ENCODE measurements around the gene C3AR1. TPM values are rescaled to one million over a fixed set of nuclear protein-coding genes. Genes with fewer than 3 reads are reported as not detected.
A peak's percentile ranks its signal among the peaks of the same experiment; 100 is the strongest.

The C3AR1 gene
- polyA plus RNA-seq, 2 of the 4 experiments (the other 2 are of a cell fraction), result not detected

DNA sequence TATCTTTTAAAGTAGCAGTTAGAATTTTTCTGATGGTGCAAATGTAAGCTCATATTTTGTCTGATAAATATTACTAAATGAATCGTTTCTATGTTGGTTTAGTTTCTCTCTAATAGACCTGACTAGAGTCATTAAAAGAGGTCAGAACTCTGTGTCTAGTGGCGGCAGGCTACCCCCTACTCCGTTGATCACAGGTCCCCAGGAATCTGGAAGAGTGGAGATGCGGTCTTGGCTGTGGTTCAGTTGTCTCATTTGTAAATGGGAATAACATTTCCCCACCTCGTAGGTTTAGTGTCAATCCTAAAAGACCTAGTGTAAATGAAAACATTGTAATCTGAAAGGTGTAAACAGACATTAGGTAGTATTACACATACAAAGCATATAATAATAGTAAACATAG lies 38.3 kb downstream of the C3AR1 start:
- H3K4me1 ChIP-seq, result peaks cover 12% of the 10 kb centered on the region; the same call in 2 of the 3 replicates
- H3K4me3 ChIP-seq, result peak overlapping the region; percentile 73
- no peak for ATAC-seq
- 53% methylated on average over 5 of the region's 5 CpGs for WGBS (ENCODE audit: missing lambda C conversion rate)
- no peak for FAIRE-seq
- no peaks in the 10 kb centered on the region for H3K9me3 ChIP-seq
- POLR2A ChIA-PET, result interaction anchor here (0.8 to 1.3 kb wide), 7 partner anchors 10 to 1084 kb away, joined by 3 to 6 read pairs (median 4); partner anchors contain the start of gene RNU7-1
- no peak for DNase-seq (ENCODE audit: low read depth in 1 of 2, low spot score in 1 of 2)
- CTCF ChIA-PET, result interaction anchor here (1.3 to 1.7 kb wide), 3 partner anchors 18 to 168 kb away, joined by 3 to 10 read pairs (median 4); no protein-coding TSS in a partner anchor
- TF ChIP-seq, protein P1, sequence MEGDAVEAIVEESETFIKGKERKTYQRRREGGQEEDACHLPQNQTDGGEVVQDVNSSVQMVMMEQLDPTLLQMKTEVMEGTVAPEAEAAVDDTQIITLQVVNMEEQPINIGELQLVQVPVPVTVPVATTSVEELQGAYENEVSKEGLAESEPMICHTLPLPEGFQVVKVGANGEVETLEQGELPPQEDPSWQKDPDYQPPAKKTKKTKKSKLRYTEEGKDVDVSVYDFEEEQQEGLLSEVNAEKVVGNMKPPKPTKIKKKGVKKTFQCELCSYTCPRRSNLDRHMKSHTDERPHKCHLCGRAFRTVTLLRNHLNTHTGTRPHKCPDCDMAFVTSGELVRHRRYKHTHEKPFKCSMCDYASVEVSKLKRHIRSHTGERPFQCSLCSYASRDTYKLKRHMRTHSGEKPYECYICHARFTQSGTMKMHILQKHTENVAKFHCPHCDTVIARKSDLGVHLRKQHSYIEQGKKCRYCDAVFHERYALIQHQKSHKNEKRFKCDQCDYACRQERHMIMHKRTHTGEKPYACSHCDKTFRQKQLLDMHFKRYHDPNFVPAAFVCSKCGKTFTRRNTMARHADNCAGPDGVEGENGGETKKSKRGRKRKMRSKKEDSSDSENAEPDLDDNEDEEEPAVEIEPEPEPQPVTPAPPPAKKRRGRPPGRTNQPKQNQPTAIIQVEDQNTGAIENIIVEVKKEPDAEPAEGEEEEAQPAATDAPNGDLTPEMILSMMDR (IDR thresholded peaks at IDR 0.05), result no peak
- TF ChIP-seq FOXS1 (CRISPR knock-in tag; IDR thresholded peaks at IDR 0.05) (no peak), HOXA7 (CRISPR knock-in tag; IDR thresholded peaks at IDR 0.05) (no peak), GATA3 (IDR thresholded peaks at IDR 0.05; ENCODE audit: borderline replicate concordance) (no peak), NPAS2 (CRISPR knock-in tag; IDR thresholded peaks at IDR 0.05; ENCODE audit: borderline replicate concordance) (no peak), TP53 (CRISPR knock-in tag; IDR thresholded peaks at IDR 0.05) (no peak), HEYL (CRISPR knock-in tag; IDR thresholded peaks at IDR 0.05) (no peak), KDM1A (IDR thresholded peaks at IDR 0.05; ENCODE audit: low read depth) (no peak), RARB (CRISPR knock-in tag; IDR thresholded peaks at IDR 0.05) (no peak), RAD21 (conservative IDR thresholded peaks at IDR 0.05 in 1 of 2, IDR thresholded peaks at IDR 0.05 in 1 of 2) (no peak), HDAC2 (IDR thresholded peaks at IDR 0.05) (no peak), ZC3H11A (IDR thresholded peaks at IDR 0.05) (no peak), CEBPB (IDR thresholded peaks at IDR 0.05) (no peak), ZSCAN20 (CRISPR knock-in tag; IDR thresholded peaks at IDR 0.05) (no peak), RNF2 (IDR thresholded peaks at IDR 0.05; ENCODE audit: borderline replicate concordance, low read depth) (no peak)
- TF ChIP-seq, protein P2, sequence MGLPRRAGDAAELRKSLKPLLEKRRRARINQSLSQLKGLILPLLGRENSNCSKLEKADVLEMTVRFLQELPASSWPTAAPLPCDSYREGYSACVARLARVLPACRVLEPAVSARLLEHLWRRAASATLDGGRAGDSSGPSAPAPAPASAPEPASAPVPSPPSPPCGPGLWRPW (IDR thresholded peaks at IDR 0.05), result no peak
- TF ChIP-seq, protein P3, sequence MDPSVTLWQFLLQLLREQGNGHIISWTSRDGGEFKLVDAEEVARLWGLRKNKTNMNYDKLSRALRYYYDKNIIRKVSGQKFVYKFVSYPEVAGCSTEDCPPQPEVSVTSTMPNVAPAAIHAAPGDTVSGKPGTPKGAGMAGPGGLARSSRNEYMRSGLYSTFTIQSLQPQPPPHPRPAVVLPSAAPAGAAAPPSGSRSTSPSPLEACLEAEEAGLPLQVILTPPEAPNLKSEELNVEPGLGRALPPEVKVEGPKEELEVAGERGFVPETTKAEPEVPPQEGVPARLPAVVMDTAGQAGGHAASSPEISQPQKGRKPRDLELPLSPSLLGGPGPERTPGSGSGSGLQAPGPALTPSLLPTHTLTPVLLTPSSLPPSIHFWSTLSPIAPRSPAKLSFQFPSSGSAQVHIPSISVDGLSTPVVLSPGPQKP (IDR thresholded peaks at IDR 0.05; ENCODE audit: low read depth, low read length), result no peak
- TF ChIP-seq, protein P4, sequence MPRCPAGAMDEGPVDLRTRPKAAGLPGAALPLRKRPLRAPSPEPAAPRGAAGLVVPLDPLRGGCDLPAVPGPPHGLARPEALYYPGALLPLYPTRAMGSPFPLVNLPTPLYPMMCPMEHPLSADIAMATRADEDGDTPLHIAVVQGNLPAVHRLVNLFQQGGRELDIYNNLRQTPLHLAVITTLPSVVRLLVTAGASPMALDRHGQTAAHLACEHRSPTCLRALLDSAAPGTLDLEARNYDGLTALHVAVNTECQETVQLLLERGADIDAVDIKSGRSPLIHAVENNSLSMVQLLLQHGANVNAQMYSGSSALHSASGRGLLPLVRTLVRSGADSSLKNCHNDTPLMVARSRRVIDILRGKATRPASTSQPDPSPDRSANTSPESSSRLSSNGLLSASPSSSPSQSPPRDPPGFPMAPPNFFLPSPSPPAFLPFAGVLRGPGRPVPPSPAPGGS (IDR thresholded peaks at IDR 0.05), result no peak
- H3K4me2 ChIP-seq, result peak overlapping the region; percentile 70
- H3K27ac ChIP-seq, result peak overlapping the region; percentile 93 to 98

DNA sequence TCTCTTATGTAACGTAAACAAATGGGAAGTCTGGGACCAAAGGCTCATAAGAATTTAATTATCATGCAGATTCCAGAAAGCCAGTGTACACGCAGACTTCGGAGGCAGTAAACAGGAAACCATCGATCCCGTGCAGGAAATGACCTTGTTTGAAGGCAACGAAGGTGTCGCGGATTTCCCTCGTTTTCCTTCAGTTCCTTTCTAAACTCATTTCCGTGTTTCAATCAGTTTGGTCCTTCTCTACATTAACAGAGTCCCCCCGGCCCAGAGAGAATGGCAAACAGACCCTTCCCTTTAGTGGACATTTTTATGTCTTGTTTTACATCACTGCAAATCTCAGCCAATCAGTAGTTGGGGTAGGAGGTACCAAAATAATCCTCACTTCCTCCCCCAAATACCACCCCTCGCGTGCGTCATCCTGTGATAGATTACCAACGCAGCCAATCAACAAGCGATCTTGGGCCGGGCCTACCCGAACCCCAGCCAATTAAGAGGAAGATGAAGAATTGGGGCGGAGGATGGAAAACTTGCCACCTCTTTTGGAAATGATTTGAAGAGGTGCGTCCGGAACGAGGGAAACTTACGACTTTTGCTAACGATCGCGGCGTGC lies 39.8 kb downstream of the C3AR1 start:
- peak; percentile 89 for FAIRE-seq
- peak overlapping the region; percentile 94 for H3K4me2 ChIP-seq
- 3% methylated on average over 27 of the region's 27 CpGs for WGBS (ENCODE audit: missing lambda C conversion rate)
- H3K27ac ChIP-seq, result peak overlapping the region; percentile 93 to 98
- H3K4me3 ChIP-seq, result peak overlapping the region; percentile 73
- peak; percentile 99 to 100 for DNase-seq (ENCODE audit: low read depth in 1 of 2, low spot score in 1 of 2)
- H3K9me3 ChIP-seq, result no peaks in the 10 kb centered on the region
- peaks cover 8% of the 10 kb centered on the region; the same call in 2 of the 3 replicates for H3K4me1 ChIP-seq
- POLR2A ChIA-PET, result interaction anchor here (1.0 to 1.3 kb wide), 5 partner anchors 9 to 194 kb away, joined by 3 to 7 read pairs (median 4); no protein-coding TSS in a partner anchor
- TF ChIP-seq PHF8 (IDR thresholded peaks at IDR 0.05; ENCODE audit: borderline replicate concordance, low read depth) (peak; percentile 45; the same call in 1 of the 2 replicates), ZC3H11A (IDR thresholded peaks at IDR 0.05) (no peak), FOSL2 (IDR thresholded peaks at IDR 0.05) (no peak), FOSL2 (CRISPR knock-in tag; IDR thresholded peaks at IDR 0.05) (peak; percentile 73), RFX5 (IDR thresholded peaks at IDR 0.05) (0 out of 2 replicates have a peak, but pooled peaks have one; percentile 46), FOXS1 (CRISPR knock-in tag; IDR thresholded peaks at IDR 0.05) (no peak), HOXB5 (CRISPR knock-in tag; IDR thresholded peaks at IDR 0.05) (peak; percentile 88), RARB (CRISPR knock-in tag; IDR thresholded peaks at IDR 0.05) (0 out of 2 replicates have a peak, but pooled peaks have one; percentile 30)
- TF ChIP-seq, protein P5, sequence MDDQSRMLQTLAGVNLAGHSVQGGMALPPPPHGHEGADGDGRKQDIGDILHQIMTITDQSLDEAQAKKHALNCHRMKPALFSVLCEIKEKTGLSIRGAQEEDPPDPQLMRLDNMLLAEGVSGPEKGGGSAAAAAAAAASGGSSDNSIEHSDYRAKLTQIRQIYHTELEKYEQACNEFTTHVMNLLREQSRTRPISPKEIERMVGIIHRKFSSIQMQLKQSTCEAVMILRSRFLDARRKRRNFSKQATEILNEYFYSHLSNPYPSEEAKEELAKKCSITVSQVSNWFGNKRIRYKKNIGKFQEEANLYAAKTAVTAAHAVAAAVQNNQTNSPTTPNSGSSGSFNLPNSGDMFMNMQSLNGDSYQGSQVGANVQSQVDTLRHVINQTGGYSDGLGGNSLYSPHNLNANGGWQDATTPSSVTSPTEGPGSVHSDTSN (IDR thresholded peaks at IDR 0.05), result peak; percentile 94
- TF ChIP-seq, protein P6, sequence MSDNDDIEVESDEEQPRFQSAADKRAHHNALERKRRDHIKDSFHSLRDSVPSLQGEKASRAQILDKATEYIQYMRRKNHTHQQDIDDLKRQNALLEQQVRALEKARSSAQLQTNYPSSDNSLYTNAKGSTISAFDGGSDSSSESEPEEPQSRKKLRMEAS (IDR thresholded peaks at IDR 0.05), result 0 out of 2 replicates have a peak, but pooled peaks have one; percentile 38
- CTCF ChIA-PET, result no interaction called here
- ATAC-seq, result peak; percentile 96
